Gastrocnemius medialis (tissue), 4 donors: ENCODE results near the gene TLE2. TPM values are rescaled to one million over a fixed set of nuclear protein-coding genes. Genes with fewer than 3 reads are reported as not detected.
"Not testable (repeated sequence)": the region's sequence is repeated elsewhere in the genome, so short reads cannot be mapped to it uniquely, and the experiment has no call there.

Source experiments
- ATAC-seq, 2 donors: fragments of 150-250 bp; one replicate each; pipeline ENCODE4 v1.9.1; 2016
- DNase-seq, 2 donors: peaks; one replicate each; pipeline ENCODE4 v3.0.0-alpha.2; 2019
- H3K27ac ChIP-seq, 4 donors: fragments of 200-600 bp; sonication (generic); 1 replicate in 1 of 4; 2 replicates in 3 of 4; pipeline ENCODE4 v1.5.1; 2016 to 2018; ENCODE audit warnings: mild to moderate bottlenecking in 2 of 4, moderate library complexity in 1 of 4
- H3K27me3 ChIP-seq, 3 donors: fragments of 200-600 bp; sonication (generic) in 2 of 3; 1 replicate in 1 of 3; 2 replicates in 2 of 3; pipeline versions ENCODE4 v1.5.1 to v1.6.0; 2016 to 2019; ENCODE audit warnings: mild to moderate bottlenecking in 1 of 3, moderate library complexity in 1 of 3
- H3K36me3 ChIP-seq, 2 donors: fragments of 200-600 bp; sonication (generic) in 1 of 2; one replicate each; pipeline ENCODE4 v1.5.1; 2017 to 2018
- H3K4me1 ChIP-seq, 2 donors: fragments of 200-600 bp; sonication (generic) in 1 of 2; one replicate each; pipeline ENCODE4 v1.5.1; 2016 to 2017; ENCODE audit warnings: mild to moderate bottlenecking in 2 of 2
- H3K4me3 ChIP-seq, 4 donors: fragments of 200-600 bp; sonication (generic) in 3 of 4; 1 replicate in 1 of 4; 2 replicates in 3 of 4; pipeline ENCODE4 v1.5.1; 2016 to 2019; ENCODE audit warnings: mild to moderate bottlenecking in 2 of 4
- H3K9me3 ChIP-seq, 3 donors: fragments of 200-600 bp; sonication (generic) in 2 of 3; 1 replicate in 1 of 3; 2 replicates in 2 of 3; pipeline ENCODE4 v1.5.1; 2016 to 2019
- POLR2A ChIP-seq, 2 donors: fragments of 450-650 bp; IDR thresholded peaks; one replicate each; pipeline ENCODE4 v1.6.1; 2017; ENCODE audit warnings: antibody characterized with exemption in 2 of 2, mild to moderate bottlenecking in 2 of 2, moderate library complexity in 2 of 2
- in situ Hi-C, 4 donors: fragments of 200-750 bp; cut with MboI; loops; one replicate each; pipeline versions ENCODE4 v1.15.0 to v1.8.0; 2017; ENCODE audit warnings: low sequenced_read_pairs in 4 of 4
- intact Hi-C: fragments of 100-400 bp; cut with DNase I; formaldehyde crosslinking; loops from one replicate; pipeline ENCODE4 v1.15.1; 2023; ENCODE audit warnings: low total_unique reads
- total RNA-seq, 4 donors: library from RNA; depleted of rRNA; stranded (reverse); fragments of >200 nt; gene quantifications; one replicate each; pipeline versions ENCODE4 v1.1.0 to v1.2.3, GENCODE V29; 2016
- TF ChIP-seq, protein P1 (sequence below), 5 experiments: fragments of 450-650 bp in 3 of 5; fragments of 200-600 bp in 2 of 5; sonication (generic) in 2 of 5; IDR thresholded peaks in 4 of 5; conservative IDR thresholded peaks in 1 of 5; 1 replicate in 4 of 5; 2 replicates in 1 of 5; pipeline ENCODE4 v1.5.1; 2016 to 2019; ENCODE audit warnings: antibody characterized with exemption in 5 of 5, mild to moderate bottlenecking in 3 of 5, moderate library complexity in 3 of 5

The TLE2 gene
- total RNA-seq, 4 donors from 2014 or later, result 26.1 to 48.5 (median 45.2) TPM

DNA sequence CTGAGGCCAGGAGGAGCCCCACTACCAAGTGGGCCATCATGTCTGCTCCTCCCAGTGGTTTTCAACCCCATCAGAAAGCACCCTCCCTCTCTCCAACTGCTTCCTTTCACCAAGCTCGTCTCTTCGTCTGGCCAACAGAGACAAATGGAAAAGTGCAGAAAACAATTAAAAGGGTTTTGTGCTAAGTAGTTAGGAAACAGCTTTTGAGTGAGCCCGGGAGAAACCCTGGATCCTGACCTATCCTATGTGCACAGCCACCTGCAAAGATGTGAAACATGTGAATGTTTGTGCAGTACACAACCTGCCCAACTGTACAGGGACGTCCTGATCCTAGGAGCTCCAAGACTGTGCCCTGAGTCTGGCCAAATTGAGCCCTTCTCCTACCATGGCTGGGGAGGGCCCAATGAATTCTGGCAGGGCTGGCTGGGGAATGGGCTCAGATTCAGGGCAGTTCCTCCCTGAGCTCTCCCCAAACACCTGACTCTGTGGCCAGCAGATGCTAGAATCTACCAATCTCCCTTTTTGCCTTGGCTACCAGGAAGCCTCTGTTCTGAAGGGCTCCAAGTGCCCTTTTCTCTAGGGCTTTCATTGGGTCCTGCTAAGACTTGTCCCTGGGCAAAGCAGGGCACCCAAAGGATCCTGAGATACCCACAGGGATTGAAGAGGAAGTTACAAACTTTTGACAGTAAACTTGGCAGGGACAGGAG lies 25.3 kb upstream of the TLE2 start:
- in situ Hi-C loops, result loop anchor here in 1 of 4 donors (25.0 kb wide), 1 partner anchor 92 kb away; no protein-coding TSS in a partner anchor
- DNase-seq (no peak), ATAC-seq (no peak)
- Histone ChIP-seq H3K4me3 (no peak overlapping the region), H3K4me1 (peaks cover 46 to 47% of the 10 kb centered on the region in 2 donors), H3K9me3 (no peaks in the 10 kb centered on the region), H3K36me3 (peaks cover 2 to 50% of the 10 kb centered on the region in 2 donors), H3K27ac (peak overlapping the region in 3 of 4 donors; percentile 29 to 78 (median 38)), H3K27me3 (no peaks in the 10 kb centered on the region)
- TF ChIP-seq, protein P1, sequence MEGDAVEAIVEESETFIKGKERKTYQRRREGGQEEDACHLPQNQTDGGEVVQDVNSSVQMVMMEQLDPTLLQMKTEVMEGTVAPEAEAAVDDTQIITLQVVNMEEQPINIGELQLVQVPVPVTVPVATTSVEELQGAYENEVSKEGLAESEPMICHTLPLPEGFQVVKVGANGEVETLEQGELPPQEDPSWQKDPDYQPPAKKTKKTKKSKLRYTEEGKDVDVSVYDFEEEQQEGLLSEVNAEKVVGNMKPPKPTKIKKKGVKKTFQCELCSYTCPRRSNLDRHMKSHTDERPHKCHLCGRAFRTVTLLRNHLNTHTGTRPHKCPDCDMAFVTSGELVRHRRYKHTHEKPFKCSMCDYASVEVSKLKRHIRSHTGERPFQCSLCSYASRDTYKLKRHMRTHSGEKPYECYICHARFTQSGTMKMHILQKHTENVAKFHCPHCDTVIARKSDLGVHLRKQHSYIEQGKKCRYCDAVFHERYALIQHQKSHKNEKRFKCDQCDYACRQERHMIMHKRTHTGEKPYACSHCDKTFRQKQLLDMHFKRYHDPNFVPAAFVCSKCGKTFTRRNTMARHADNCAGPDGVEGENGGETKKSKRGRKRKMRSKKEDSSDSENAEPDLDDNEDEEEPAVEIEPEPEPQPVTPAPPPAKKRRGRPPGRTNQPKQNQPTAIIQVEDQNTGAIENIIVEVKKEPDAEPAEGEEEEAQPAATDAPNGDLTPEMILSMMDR (IDR thresholded peaks at IDR 0.05 in 4 of 5, conservative IDR thresholded peaks at IDR 0.05 in 1 of 5), result no peak
- no peak for TF ChIP-seq POLR2A (IDR thresholded peaks at IDR 0.05)
- intact Hi-C loops, result no loop called here

DNA sequence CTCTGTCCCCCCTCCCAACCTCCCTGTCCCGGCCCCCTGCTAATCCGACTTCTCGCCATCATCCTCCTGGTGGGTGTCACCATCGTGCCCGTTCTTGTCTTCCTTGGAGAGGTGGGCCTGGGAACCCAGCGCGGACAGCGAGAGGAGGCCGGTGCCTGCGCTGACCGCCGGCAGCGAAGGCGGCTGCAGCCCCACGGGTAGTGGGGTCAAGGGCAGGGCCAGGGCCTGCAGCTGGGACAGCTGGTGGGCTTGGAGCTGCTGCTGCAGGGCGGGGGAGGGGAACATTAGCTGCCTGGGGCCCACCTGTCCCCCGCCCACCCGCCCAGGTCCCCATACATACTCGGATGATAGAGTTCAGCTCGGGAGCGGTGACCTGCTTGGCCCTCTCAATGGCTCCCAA lies 24.7 kb upstream of the TLE2 start:
- Histone ChIP-seq H3K27me3 (no peaks in the 10 kb centered on the region), H3K27ac (no peak overlapping the region), H3K9me3 (no peaks in the 10 kb centered on the region), H3K36me3 (peaks cover 0 to 44% of the 10 kb centered on the region in 2 donors), H3K4me3 (no peak overlapping the region), H3K4me1 (peaks cover 39 to 41% of the 10 kb centered on the region in 2 donors)
- in situ Hi-C loops (loop anchor here in 1 of 4 donors (25.0 kb wide), 1 partner anchor 91 kb away; no protein-coding TSS in a partner anchor), intact Hi-C loops (no loop called here)
- no peak for TF ChIP-seq POLR2A (IDR thresholded peaks at IDR 0.05)
- TF ChIP-seq, protein P1 (IDR thresholded peaks at IDR 0.05 in 4 of 5, conservative IDR thresholded peaks at IDR 0.05 in 1 of 5), result no peak
- ATAC-seq, result no peak
- DNase-seq, result no peak

DNA sequence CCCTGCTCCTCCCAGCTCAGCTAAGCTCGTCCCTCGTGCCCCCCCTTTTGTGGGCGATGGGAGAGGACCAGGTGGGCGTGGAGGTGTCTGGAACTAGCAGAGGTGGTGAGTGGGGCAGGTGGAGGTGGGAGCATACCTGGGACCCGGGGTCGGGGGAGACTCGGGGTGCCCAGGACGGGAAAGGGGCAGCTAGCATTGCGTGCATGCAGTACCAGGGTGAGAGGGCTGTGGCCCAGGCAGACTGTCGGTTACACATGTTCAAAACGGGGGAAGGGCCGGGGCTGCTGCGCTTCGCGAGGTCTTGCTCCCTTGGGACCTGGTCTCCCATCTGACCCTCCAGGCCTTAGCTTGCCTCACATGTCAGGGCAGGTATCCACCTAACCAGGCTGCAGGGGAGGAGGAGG lies 24.1 kb upstream of the TLE2 start:
- TF ChIP-seq POLR2A (IDR thresholded peaks at IDR 0.05), result no peak
- TF ChIP-seq, protein P1 (IDR thresholded peaks at IDR 0.05 in 4 of 5, conservative IDR thresholded peaks at IDR 0.05 in 1 of 5), result no peak
- no peak for DNase-seq
- no peak overlapping the region for H3K27ac ChIP-seq
- peaks cover 0 to 38% of the 10 kb centered on the region in 2 donors for H3K36me3 ChIP-seq
- H3K4me1 ChIP-seq, result peaks cover 34 to 38% of the 10 kb centered on the region in 2 donors
- in situ Hi-C loops (loop anchor here in 1 of 4 donors (25.0 kb wide), 1 partner anchor 91 kb away; no protein-coding TSS in a partner anchor), intact Hi-C loops (no loop called here)
- no peaks in the 10 kb centered on the region for H3K9me3 ChIP-seq
- no peak overlapping the region for H3K4me3 ChIP-seq
- no peaks in the 10 kb centered on the region for H3K27me3 ChIP-seq
- ATAC-seq, result no peak

DNA sequence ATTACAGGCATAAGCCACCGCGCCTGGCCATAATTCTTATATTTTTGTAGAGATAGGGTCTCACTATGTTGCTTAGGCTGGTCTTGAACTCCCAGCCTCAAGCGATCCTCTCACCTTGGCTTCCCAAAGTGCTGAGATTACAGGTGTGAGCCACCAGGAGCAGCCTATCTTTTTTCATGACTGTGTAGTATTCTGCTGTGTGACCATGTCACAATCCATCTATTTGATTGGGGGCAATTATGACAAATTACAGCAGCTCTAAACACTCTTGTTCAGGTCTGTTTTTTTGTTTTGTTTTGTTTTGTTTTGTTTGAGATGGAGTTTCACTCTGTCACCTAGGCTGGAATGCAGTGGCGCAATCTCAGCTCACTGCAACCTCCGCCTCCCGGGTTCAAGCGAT lies 20.9 kb upstream of the TLE2 start:
- intact Hi-C loops, ATAC-seq, DNase-seq, H3K27ac ChIP-seq, H3K4me3 ChIP-seq, H3K27me3 ChIP-seq, H3K9me3 ChIP-seq: not testable (repeated sequence)
- Histone ChIP-seq H3K4me1 (peaks cover 12 to 13% of the 10 kb centered on the region in 2 donors), H3K36me3 (peaks cover 0 to 19% of the 10 kb centered on the region in 2 donors)
- in situ Hi-C loops, result loop anchor here in 1 of 4 donors (25.0 kb wide), 1 partner anchor 88 kb away; no protein-coding TSS in a partner anchor

DNA sequence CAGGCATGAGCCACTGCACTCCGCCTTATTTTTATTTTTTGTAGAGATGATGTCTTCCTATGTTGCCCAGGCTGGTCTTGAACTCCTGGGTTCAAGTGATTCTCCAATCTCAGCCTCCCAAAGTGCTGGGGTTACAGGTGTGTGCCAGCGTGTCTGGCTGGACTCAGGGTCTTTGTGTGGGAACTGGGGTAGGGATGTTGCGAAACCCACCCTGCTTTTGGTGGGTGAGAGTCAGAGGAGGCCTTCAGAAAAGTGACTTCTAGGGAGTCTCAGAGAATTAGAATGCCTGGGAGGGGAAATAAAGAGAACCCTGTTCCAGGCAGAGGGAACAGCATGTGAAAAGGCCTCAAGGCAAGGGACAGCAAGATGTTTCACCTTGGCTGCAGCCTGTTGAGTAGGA lies 20.0 kb upstream of the TLE2 start:
- ATAC-seq (no peak), DNase-seq (no peak)
- TF ChIP-seq, protein P1 (IDR thresholded peaks at IDR 0.05 in 4 of 5, conservative IDR thresholded peaks at IDR 0.05 in 1 of 5), result no peak
- no peak for TF ChIP-seq POLR2A (IDR thresholded peaks at IDR 0.05)
- H3K27me3 ChIP-seq, result no peaks in the 10 kb centered on the region
- no peak overlapping the region for H3K27ac ChIP-seq
- peaks cover 5 to 8% of the 10 kb centered on the region in 2 donors for H3K4me1 ChIP-seq
- in situ Hi-C loops, result no loop called here
- intact Hi-C loops, result no loop called here
- peaks cover 0 to 11% of the 10 kb centered on the region in 2 donors for H3K36me3 ChIP-seq
- H3K9me3 ChIP-seq, result no peaks in the 10 kb centered on the region
- H3K4me3 ChIP-seq, result no peak overlapping the region
